Breast epithelium (tissue), 3 donors: ENCODE results near the gene IQGAP1.

Source experiments
- CTCF ChIP-seq, 3 donors: fragments of 450-650 bp; IDR thresholded peaks; one replicate each; pipeline ENCODE4 v1.5.1; 2016 to 2017; ENCODE audit warnings: antibody characterized with exemption in 3 of 3, mild to moderate bottlenecking in 3 of 3, moderate library complexity in 3 of 3
- POLR2A ChIP-seq: fragments of 450-650 bp; IDR thresholded peaks from one replicate; pipeline ENCODE4 v1.6.1; 2016; ENCODE audit warnings: antibody characterized with exemption, mild to moderate bottlenecking, moderate library complexity
- POLR2AphosphoS5 ChIP-seq, 3 donors: sonication (generic); formaldehyde crosslinking; IDR thresholded peaks; one replicate each; pipeline ENCODE4 v1.6.1; 2017; ENCODE audit warnings: antibody characterized with exemption in 3 of 3

- TF ChIP-seq CTCF (IDR thresholded peaks at IDR 0.05) (no peak), POLR2A (no peak), POLR2AphosphoS5 (IDR thresholded peaks at IDR 0.05) (no peak)
These were observed 13.5 kb downstream of the IQGAP1 start for GRCh38 chr15:90401495-90401894.
